Nephron progenitor cell (in vitro differentiated cells): ENCODE data around the gene GPR183.

Source experiments
- DNase-seq: peaks from one replicate; pipeline ENCODE4 v3.0.0; 2021
- H3K27ac Mint-ChIP-seq: 2 replicates; pipeline ENCODE4 v1.8.0; 2021; ENCODE audit warnings: mild to moderate bottlenecking, moderate library complexity, mixed read lengths
- H3K27me3 Mint-ChIP-seq: 2 replicates; pipeline ENCODE4 v1.8.0; 2021; ENCODE audit warnings: mild to moderate bottlenecking, low read depth, mixed read lengths; ENCODE audit not compliant: poor library complexity
- H3K36me3 Mint-ChIP-seq: 2 replicates; pipeline ENCODE4 v1.8.0; 2021; ENCODE audit warnings: low read depth, mixed read lengths
- H3K4me1 Mint-ChIP-seq: 2 replicates; pipeline ENCODE4 v1.8.0; 2021; ENCODE audit warnings: mixed read lengths
- H3K4me3 Mint-ChIP-seq: 2 replicates; pipeline ENCODE4 v1.8.0; 2021; ENCODE audit warnings: mild to moderate bottlenecking, moderate library complexity, mixed read lengths
- H3K9me3 Mint-ChIP-seq: 2 replicates; pipeline ENCODE4 v1.8.0; 2021; ENCODE audit warnings: mild to moderate bottlenecking, moderate library complexity, mixed read lengths
- TF ChIP-seq, protein P1 (sequence below): fragments of 200-600 bp; sonication (generic); IDR thresholded peaks from 2 replicates; pipeline ENCODE4 v1.5.0; 2021; ENCODE audit warnings: antibody characterized with exemption

The GPR183 gene

DNA sequence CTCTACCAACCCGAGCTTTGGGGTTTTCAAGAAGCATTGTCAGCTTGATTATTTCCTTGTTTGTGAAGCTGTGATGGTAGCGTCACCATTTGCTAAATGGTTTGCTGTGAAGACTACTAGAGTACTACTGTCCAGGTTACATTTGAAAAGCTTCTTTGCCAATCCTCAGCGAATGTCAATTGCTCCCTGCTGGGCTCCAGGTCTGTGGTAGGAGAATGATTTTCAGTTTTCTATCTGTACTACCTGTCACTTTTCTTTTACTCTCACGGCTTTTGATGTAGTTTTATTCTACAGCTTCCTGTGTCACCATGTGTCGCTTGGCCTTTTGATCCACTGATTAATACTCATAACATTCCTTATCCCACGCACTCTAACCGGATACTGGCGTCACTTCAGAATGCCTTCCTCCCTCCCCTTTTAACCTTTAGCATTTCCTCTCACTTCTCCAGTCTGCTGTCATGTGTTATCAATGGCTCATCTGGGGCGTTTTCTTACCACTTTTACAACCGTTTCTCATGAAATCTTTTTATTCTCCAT is 7.5 kb upstream of the GPR183 start:
- Mint-ChIP-seq H3K36me3 (peaks cover 63% of the 10 kb centered on the region), H3K27ac (peak overlapping the region; percentile 92), H3K27me3 (no peaks in the 10 kb centered on the region), H3K4me1 (peaks cover 41% of the 10 kb centered on the region), H3K4me3 (no peak overlapping the region), H3K9me3 (peaks cover 7% of the 10 kb centered on the region)
- TF ChIP-seq, protein P1, sequence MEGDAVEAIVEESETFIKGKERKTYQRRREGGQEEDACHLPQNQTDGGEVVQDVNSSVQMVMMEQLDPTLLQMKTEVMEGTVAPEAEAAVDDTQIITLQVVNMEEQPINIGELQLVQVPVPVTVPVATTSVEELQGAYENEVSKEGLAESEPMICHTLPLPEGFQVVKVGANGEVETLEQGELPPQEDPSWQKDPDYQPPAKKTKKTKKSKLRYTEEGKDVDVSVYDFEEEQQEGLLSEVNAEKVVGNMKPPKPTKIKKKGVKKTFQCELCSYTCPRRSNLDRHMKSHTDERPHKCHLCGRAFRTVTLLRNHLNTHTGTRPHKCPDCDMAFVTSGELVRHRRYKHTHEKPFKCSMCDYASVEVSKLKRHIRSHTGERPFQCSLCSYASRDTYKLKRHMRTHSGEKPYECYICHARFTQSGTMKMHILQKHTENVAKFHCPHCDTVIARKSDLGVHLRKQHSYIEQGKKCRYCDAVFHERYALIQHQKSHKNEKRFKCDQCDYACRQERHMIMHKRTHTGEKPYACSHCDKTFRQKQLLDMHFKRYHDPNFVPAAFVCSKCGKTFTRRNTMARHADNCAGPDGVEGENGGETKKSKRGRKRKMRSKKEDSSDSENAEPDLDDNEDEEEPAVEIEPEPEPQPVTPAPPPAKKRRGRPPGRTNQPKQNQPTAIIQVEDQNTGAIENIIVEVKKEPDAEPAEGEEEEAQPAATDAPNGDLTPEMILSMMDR = no peak
- DNase-seq = no peak

DNA sequence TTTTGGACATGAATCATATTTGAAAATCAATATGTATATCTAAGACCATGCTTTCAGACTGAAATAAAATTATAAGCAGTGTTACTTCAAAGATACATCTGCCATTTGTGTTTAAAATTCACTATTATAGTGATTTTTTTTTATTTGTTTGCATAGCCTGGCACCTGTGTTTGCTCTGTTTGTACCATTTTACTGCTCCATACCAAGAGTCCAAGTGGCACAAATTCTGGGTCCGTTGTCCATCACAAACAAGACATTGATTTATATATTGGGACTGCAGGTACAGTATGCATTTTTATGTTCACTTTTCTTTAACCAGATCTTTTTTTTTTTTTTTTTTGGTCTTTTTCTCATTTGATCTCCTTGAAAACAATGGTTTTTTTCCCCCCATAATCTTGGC is 6.7 kb upstream of the GPR183 start:
- no peak overlapping the region for H3K4me3 Mint-ChIP-seq
- DNase-seq = no peak
- H3K27ac Mint-ChIP-seq = no peak overlapping the region
- H3K9me3 Mint-ChIP-seq = peaks cover 7% of the 10 kb centered on the region
- TF ChIP-seq, protein P1 = no peak
- H3K27me3 Mint-ChIP-seq = no peaks in the 10 kb centered on the region
- H3K4me1 Mint-ChIP-seq = peaks cover 41% of the 10 kb centered on the region
- peaks cover 58% of the 10 kb centered on the region for H3K36me3 Mint-ChIP-seq

DNA sequence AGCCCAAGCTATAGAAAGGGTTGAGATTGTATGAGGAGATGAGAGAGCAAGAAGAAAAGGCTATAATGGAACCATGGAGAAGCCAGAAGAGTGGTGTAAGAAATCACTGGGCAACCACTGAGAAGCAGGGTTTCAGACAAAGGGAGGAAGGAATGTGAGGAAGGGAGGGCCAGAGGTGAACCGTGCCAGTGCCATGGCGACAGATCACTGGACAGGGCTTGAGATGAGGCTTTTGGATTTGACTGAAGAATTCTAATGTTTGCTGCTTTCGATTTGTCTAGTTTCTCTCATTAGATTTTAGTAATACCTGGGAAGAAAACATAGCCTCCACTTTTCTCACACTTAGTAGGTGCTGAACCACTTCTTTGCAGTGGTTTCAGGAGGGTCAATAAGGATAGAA is 6.3 kb upstream of the GPR183 start:
- Mint-ChIP-seq H3K27ac (peak overlapping the region; percentile 30), H3K27me3 (no peaks in the 10 kb centered on the region), H3K4me3 (no peak overlapping the region), H3K4me1 (peaks cover 45% of the 10 kb centered on the region), H3K36me3 (peaks cover 58% of the 10 kb centered on the region), H3K9me3 (peaks cover 7% of the 10 kb centered on the region)
- no peak for DNase-seq
- TF ChIP-seq, protein P1 = no peak

DNA sequence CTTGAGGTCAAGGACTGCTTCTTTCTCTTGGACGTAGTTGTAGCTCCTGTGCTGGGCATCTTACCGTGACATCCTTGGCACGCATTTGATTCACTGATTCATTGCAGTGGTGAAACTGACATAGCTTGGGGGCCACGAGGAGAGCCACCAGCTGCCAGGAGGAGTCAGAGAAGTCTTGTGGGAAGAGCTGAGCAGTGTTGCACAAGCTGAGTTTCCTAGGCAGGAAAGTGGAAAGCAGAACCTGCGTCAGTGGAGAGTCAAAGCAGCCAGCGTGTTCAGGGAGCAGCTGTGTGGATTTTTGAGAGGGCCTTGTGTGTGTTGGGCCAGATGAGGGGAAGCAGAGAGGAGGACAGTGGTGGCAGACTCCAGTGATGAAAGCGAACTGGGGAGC is 5.3 kb upstream of the GPR183 start:
- no peak for DNase-seq
- no peak overlapping the region for H3K4me3 Mint-ChIP-seq
- TF ChIP-seq, protein P1 = no peak
- peaks cover 56% of the 10 kb centered on the region for H3K4me1 Mint-ChIP-seq
- H3K9me3 Mint-ChIP-seq = peaks cover 7% of the 10 kb centered on the region
- H3K27me3 Mint-ChIP-seq = no peaks in the 10 kb centered on the region
- H3K27ac Mint-ChIP-seq = peak overlapping the region; percentile 68
- H3K36me3 Mint-ChIP-seq = peaks cover 58% of the 10 kb centered on the region

DNA sequence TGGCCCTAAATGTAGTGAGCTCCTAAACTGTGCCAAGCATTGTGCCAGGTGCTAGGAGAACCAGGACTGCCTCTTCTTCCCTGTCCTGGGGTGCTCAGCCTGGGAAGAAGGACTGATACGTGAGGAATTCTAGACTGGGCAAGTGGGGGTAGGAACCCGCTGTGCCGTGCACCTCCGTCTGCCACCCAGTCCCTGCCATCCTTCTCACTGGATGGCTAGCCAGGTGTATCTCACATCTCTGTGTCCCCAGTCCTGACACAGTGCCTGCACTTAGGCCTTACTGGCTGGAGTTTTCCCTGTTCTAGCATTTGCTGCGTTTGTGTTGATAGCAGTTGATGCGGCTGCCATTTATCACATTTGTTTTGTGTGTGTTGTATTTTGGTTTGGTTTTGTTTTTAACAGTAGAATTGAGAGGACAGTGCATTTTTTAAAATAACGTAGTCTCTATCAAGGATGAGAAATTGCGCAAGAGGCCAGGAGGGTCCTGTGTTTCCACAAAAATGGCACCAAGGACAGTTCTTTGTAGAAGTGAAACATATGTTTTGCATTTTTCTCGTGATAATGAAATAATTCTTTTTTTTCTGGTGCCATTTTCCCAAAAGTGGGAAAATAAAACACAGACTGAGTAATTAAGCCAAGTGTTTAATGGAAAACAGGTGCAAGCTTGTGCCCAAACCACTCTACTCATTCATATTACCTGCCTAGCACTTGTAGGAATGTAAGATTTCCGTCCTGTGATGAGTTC is 4.7 kb upstream of the GPR183 start:
- Mint-ChIP-seq H3K27me3 (no peaks in the 10 kb centered on the region), H3K4me3 (no peak overlapping the region), H3K36me3 (peaks cover 53% of the 10 kb centered on the region), H3K4me1 (peaks cover 61% of the 10 kb centered on the region), H3K27ac (peak overlapping the region; percentile 68), H3K9me3 (peaks cover 7% of the 10 kb centered on the region)
- no peak for DNase-seq
- TF ChIP-seq, protein P1 = no peak

DNA sequence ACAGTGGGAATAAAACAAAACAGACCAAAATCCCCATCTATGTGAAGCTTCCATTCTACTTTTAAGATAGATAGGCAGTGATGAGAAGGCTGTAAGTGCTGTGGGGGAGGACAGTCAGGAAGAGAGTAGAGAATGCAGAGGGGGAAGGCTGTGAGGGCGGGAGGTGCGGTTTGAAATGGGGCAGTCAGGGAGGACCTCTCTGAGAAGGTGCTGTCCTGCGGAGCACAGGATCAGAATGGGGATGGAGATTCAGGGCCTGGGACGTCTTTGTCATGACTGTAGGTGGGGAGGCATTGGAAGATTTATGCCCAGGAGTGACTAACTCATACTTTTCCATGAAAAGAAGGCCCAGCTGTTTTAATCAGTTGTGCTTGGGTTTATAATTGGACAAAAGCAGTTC is 3.9 kb upstream of the GPR183 start:
- H3K27ac Mint-ChIP-seq = peak overlapping the region; percentile 2
- no peak for DNase-seq
- H3K9me3 Mint-ChIP-seq = peaks cover 7% of the 10 kb centered on the region
- H3K4me3 Mint-ChIP-seq = no peak overlapping the region
- no peaks in the 10 kb centered on the region for H3K27me3 Mint-ChIP-seq
- H3K36me3 Mint-ChIP-seq = peaks cover 45% of the 10 kb centered on the region
- TF ChIP-seq, protein P1 = no peak
- peaks cover 69% of the 10 kb centered on the region for H3K4me1 Mint-ChIP-seq
